ENCODE data around the gene PSME3IP1.
A peak's percentile ranks its signal among the peaks of the same experiment; 100 is the strongest.
"Not testable (repeated sequence)": the region's sequence is repeated elsewhere in the genome, so short reads cannot be mapped to it uniquely, and the experiment has no call there.

PSME3IP1 gene

DNA sequence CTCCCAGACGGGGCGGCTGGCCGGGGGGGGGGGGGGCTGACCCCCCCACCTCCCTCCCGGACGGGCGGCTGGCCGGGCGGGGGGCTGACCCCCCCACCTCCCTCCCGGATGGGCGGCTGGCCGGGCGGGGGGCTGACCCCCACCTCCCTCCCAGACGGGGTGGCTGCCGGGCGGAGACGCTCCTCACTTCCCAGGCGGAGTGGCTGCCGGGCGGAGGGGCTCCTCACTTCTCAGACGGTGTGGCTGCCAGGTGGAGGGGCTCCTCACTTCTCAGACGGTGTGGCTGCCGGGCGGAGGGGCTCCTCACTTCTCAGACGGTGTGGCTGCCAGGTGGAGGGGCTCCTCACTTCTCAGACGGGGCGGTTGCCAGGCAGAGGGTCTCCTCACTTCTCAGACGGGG, 15.1 kb upstream of the PSME3IP1 start:
- DNase-seq = not testable (repeated sequence)

DNA sequence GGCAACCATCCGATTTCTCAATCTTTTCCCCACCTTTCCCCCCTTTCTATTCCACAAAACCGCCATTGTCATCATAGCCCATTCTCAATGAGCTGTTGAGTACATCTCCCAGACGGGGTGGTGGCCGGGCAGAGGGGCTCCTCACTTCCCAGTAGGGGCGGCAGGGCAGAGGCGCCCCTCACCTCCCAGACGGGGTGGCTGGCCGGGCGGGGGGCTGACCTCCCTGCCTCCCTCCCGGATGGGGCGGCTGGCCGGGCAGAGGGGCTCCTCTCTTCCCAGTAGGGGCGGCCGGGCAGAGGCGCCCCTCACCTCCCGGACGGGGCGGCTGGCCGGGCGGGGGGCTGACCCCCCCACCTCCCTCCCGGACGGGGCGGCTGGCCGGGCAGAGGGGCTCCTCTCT, 14.5 kb upstream of the PSME3IP1 start:
- DNase-seq = not testable (repeated sequence)

DNA sequence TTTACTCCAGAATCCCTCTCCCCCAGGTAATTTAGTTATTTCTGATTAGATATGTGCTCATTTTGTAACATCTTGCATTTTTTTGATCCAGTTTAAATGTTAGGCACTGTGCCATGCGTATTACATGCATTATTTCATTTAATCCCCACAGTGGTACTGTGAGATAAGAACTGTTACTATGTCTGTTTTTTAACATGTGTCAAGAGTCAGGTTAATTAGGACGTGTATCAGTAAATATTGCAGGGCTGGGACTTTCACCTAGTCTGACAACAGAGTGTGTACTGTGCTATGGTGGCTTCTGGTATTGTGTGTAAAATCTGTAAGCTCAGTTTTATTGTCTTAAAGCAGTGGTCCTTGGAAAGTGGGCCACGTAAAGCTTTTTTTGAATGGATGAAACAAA, 10.9 kb upstream of the PSME3IP1 start:
- no peak for DNase-seq

DNA sequence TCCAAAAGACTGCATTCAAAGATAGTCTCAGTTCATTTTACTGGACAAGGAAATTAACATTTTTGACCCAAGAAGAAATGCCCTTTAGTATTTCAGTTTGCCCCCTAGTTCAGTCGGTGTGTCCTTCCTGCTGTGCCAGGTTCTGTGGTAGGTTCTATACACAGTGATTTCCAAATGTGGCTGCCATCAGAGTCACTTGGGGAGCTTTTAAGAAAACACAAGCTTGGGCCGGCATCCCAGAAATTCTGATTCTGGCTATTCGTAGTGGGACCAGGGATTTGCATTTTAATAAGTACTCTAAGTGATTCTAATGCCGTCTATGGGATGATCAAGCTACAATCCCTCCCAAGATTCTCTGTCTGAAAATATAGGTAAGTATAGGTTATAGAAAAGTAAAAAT, 10.4 kb upstream of the PSME3IP1 start:
- no peak for DNase-seq

DNA sequence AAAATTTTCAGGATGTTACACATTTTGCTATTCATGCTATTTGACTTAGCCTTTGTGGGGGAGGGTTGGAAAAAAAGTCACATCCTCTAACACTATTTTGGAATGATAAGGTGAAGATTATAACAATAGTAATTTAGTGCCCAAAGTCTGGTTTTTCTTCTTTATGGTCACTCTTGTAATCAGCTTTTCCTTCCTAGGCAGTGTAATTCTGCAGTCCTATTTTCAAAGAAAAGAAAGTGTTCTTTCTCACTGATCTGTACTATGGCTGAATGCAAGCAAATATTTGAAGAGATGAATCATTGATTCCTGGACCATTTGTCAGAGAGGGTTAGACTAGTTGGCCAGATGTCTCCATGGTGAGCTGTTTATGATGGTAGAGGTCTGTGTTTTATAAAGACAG, 8.7 kb upstream of the PSME3IP1 start:
- DNase-seq = no peak

DNA sequence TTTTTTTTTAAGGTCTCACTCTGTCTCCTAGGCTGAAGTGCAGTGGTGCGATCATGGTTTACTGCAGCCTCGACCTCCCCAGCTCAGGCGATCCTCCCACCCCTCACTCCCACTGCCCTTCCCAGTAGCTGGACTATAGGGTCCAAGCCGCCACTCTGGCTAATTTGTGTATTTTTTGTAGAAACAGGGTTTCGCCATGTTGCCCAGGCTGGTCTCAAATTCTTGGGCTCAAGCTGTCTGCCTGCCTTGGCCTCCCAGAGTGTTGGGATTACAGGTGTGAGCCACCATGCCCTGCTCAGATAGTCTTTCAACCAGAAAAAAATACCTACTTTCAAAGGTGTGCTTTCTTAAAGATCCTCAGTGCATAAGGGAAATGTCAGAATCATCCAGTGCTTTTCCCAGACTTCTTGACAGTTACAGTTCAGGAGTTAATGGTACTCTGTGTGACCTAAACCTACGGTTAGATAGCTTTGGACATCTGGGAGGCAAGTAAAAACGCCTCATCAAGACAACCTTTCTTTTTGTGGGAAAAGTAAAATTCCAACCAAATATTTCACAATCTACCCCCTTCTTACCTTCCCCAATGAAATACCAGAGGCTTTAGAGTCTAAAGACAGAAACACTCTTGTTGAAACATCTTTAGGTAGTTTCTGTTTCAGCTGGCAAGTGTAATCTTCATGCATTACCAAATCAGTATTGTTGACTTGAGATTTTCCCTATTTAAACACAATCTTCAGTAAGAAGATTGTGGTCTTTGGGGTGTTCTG, 7.1 kb upstream of the PSME3IP1 start:
- no peak for DNase-seq

DNA sequence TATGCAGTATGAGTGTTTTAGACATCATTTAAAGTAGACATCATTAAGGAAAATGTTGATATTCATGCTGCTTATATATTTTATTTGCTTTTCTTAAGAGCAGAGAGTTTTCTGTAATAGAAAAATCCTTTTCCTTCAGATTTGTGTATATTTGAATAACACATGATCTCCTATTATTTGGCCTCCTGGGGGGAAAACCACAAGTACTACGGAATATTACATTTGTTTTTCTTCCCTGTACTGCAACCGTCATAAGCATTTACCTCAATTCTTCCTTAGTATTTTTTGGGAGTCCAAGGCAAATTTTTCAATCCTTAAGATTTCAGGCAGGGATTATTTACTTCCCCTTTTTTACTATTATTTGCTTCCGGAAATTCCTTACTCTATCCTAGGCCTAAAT, 6.3 kb upstream of the PSME3IP1 start:
- DNase-seq = no peak

DNA sequence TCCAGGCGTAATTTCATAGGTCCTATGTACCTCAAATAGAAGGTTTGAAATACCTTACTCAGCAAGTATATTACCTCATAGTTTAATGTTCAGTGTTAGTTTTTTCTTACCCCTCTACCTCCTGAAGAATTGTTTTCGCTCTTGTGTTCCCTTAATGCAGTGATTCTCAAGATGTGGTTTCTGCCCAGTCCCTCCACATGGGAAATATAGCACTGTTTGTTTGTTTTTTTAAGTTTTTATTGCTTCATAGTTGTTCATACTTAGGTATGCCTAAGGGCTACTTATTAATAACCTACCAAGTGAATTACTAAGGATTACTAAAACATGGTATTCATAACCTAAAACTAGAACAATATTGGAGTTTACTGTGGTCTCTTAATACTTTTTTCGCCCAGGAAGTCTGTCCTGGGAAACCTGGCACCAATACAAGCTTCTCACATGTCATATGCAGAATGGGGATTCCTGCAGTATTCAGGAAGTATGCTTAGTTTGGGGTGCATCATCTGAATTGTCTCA, 5.3 kb upstream of the PSME3IP1 start:
- DNase-seq = no peak

DNA sequence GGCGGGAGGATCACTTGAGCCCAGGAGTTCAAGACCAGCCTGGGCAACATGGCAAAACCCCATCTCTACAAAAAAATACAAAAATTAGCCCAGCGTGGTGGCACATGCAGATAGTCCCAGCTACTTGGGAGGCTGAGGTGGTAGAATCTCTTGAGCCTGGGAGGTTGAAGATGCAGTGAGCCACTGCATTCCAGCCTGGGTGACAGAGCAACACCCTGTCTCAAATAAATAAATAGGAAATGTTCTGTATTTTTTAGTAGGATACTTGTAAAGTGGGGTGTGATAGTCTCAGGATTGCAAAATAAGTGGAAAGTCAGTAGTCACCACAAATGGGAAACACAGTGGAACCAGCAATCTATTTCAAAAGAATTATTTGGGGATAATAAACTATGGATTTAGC, 4.3 kb upstream of the PSME3IP1 start:
- no peak for DNase-seq

DNA sequence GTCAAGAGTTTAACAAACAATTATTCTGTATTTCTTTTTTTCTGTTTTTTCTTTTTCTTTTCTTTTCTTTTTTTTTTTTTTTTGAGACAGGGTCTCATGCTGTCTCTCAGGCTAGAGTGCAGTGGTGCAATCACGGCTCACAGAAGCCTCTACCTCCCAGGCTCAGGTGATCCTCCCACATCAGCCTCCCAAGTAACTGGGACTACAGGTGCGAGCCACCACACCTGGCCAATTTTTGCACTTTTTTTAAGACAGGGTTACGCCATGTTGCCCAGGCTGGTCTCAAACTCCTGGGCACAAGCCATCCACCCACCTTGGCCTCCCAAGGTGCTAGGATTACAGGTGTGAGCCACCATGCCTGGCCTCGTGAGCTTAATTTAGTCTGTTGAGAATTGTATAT, 3.7 kb upstream of the PSME3IP1 start:
- not testable (repeated sequence) for DNase-seq

DNA sequence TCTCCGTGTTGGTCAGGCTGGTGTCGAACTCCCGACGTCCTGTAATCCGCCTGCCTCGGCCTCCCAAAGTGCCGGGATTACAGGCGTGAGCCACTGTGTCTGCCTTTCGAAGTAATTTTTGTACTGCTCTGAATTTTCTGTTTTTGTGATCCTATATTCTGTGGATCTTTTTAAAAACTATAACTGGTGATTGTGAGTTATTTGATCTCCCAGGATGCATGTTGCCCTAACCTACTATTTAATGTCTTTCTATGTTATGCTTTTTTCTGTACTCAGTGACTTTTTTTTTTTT, 2.8 kb upstream of the PSME3IP1 start:
- DNase-seq = no peak

DNA sequence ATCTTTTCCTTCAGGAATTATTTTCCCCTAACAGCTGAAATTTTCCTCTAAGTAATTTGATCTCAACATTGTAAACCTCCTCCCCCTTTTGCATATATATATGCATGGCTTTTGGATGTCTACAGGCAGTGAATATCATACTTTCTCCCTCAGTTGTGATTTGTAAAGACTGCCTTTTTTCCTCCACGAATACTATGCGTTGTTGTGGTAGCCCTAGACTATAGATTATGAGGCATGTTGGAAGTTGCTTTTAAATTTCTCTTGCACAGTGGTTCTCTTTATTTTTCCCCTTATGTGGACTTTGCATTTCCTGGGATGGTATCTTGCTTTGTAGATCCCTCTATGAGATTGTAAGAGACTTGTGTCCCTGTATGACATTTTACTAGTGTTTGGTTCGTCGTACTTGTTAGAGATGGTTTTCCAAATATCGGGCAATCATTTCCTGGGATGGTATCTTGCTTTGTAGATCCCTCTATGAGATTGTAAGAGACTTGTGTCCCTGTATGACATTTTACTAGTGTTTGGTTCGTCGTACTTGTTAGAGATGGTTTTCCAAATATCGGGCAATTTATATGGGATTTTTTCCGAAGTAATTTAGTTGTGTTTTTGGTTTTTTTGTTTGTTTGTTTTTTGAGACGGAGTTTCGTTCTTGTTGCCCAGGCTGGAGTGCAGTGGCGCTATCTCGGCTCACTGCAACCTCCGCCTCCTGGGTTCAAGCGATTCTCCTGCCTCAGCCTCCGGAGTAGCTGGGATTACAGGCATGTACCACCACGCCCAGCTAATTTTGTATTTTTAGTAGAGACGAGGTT, 2.3 kb upstream of the PSME3IP1 start:
- DNase-seq = not testable (repeated sequence)

DNA sequence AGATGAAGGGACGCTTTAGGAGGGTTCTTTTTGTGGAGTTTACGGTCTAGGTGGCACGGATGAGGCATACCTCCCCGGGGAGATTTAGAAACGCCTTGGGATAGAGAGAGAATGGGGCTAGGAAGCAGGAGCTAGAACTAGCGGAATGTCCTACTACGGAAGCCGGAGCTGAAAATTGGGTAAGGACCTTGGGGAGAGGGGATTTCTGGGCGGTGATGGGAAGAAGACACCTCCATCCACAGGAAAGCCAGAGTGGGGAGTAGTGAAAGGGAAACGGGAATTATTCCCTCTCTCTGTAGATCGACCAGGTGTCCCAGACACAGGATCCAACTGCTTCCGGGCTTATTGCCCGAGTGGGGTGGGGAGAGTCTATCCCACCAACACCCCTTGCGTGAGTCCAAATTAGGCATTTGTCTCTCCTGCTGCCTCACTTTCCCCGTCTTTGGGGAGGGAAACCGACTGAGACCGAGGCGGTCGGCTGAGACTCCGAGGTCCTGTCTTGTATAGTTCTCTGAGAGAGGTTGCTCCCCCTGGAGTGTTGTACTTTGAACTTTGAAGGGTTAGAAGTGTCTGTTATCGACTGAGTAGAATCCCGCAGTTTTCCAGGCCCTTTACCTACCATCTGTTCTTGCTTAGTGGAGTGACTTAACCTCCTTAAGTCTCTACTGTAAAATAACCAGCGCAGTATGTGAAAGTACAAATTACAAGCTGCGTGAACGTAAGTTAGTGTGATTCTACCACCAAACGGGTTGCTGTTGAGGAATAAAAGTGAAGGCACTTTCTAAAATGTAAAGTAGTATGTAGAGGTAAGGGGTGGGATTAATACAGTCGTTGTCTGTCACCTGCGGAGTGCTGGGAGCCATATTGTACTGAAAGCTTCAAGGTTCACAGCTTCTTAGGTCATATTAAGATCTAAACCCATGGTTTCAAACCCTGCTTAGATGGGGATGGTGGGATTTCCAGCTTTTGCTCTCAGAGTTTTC, 1.3 kb upstream of the PSME3IP1 start:
- DNase-seq = peak; percentile 69

DNA sequence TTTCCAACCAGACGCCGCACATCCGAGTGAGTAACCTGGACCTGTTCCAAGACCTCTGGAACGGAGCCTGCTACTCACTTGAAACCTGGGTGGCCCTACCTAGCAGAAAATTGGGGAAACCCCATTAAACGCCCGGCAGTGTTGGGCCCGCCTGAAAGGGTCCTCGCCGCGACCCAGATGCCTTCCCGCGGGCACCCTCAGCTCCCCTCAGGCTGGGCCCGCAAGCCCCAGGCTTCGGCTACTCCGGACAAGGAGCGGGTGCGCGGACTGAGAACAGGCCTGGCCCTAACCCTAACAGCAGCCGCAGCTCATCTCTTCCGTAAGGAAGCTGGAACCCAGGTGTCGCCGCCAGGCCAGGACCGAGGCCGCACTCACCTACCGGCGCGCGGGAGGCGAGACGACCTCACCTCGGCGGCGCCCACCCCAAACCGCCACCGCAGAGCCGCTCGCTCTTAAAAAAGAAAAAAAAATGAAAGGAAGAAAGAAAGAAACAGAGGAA, 344 bp downstream of the PSME3IP1 start:
- peak; percentile 92 for DNase-seq

DNA sequence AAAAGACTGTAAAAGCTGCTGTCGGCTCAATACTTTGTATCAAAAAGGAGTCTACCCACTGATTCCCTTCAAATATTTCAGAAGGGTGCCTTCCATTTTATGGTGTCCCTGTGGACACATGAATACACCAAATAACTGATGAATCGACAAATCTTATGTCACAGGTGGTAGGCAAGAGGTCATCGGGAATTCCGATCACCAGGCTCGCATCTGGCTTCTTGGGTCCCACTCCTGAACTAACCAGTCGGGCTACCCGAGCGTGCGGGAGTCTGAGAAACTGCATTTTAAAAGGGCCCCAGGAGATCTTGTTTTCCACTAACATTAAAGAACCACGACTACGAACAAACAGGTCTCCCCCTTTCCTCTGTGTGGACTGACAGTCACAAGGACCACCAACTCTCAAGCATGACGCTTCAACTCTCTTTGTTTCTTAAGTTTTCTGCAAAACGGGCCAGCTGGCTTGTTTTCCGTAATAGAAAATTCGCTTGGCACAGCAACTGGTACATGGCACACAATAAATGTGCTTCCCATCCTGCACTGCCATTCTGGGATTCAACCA, 873 bp downstream of the PSME3IP1 start:
- DNase-seq = peak; percentile 8

DNA sequence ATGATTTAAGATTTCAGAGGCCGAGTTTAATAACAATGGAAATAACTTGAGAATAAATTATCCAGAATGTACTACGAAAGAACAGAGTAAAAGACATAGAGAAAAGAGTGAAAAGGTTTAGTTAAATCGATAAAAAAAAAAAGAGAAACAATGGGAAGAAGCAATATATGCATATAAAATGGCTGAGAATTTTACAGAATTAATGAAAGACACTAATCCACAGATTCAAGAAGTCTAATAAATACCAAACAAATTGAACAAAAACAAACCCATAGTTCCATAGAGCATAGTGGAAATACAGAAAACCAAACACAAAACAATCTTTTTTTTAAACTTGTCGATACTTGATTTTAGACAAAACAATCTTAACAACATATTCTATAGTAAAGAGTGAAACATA, 1.7 kb downstream of the PSME3IP1 start:
- DNase-seq = no peak

DNA sequence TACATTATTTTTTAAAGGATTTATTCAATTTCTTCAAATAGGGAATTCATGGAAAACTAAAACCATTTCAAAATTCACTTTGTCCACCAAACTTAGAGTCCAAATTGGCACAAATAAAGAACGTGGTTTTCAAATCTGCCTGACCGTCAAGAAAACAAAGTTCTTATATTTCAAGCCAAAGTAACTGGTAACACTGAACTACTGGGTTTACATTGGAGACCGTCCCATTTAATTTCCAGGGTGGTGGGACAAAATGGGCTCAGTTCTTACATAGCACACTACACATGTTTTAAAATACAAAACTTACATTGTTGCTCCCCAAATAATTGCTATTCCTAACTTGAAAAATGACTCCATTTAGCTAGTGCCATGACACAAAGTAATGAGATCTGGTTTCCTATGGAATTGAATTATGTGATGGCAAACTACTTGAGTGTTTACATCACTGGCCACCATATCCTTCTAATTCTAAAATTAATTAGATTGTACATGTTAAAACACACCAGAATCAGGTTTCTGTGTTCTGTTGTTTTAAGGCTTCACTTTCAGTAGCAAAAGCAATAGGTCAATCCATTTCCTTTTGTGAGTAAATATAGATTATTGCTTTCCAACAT, 6.5 kb downstream of the PSME3IP1 start:
- no peak for DNase-seq

DNA sequence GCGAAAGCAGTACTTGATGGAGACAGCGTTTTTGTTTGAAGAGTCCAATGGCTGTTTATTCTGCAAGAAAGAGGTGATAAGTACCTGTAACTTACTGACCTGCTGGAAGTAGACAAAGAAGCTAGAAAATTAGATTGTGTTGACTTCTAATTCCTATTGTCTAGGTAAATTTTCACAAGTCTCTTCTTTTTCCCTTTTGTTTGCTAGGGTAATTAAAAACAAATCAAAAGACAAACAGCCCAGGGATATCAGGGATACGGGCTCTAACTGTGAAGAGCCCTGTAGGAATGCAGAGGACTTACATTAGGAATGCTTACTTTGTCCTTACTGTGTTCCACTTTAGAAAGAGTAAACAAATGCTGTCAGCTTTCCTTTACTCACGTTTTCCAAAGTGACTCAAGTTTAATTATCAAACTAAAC, 7.0 kb downstream of the PSME3IP1 start:
- no peak for DNase-seq

DNA sequence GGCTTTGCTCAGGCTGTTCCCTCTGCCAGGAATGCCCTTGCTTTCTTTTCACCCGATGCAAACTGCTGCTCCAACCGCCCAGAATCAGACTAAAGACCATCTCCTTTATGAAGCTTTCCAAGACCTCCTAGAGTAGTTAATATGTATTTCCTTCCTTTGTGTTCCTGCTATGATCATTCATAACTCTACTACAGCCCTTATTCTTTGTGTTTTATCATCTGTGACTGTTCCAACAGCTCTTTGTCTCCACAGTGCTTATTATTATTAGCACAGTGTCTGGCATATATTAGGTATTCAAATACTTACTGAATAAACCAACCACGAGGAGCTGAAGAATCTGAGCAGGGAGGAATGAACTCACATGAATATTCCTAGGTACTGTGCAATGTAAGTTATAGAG, 7.6 kb downstream of the PSME3IP1 start:
- DNase-seq = no peak

DNA sequence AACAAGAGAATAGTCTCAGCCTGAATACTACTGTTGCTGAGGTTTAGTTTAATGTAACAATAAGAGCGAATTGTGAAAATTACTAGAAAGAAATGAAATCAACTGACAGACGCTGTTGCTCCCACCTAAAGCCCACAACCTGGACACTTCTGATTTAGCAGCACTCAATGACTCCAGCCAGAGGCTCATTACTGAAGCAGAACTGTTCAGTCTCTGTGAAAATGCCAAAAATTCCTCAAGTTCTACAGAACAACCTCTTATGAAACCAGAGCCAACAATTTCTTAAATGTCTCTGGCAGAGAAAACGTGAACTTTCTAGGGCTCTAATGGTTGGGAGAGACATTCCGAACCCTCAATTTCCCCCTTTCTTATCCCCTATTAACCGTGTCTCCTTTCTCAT, 9.9 kb downstream of the PSME3IP1 start:
- no peak for DNase-seq

DNA sequence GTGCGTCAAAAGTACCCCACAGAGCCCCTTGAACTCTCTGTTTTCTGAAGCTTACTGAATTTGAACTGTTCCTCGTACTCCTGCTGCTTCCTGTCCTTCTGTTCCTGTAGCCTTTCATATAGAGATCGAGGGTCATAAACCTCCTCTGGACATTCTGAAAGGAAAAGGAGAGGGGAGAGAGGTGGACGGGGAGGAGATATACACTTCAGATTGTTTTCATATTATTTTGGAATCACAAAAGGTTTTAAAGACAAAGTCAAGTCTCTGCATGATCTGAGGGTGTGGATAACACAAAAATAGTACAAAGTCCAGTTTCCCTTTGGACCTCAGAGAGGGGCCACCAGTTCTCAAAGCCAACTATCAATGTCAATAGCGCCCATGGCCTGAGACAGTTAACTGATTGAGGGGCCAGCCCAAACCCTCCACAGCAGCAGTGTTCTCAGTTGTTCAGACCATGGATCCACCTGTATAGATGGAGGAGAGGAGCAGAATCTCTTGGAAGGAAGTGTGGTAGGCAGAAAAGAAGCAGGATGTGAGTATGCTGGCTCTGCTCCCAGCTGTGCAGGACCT, 13.0 kb downstream of the PSME3IP1 start:
- no peak for DNase-seq

All from right kidney (tissue), 1 donor.